ENCODE measurements around the gene PAQR8.

GRCh38 chr6:52325695-52326471 is 36.1 kb upstream of the PAQR8 start:
- no peak for TF ChIP-seq CTCF (conservative IDR thresholded peaks at IDR 0.05 in 1 of 2, IDR thresholded peaks at IDR 0.05 in 1 of 2; ENCODE audit: low read depth in 1 of 2, low read length in 2 of 2)
- TF ChIP-seq EZH2 (IDR thresholded peaks at IDR 0.05; ENCODE audit: low read length, missing control alignments), result no peak
